BJ (cell line): ENCODE data around the gene RGS3. TPM values are rescaled to one million over a fixed set of nuclear protein-coding genes. Genes with fewer than 3 reads are reported as not detected.

Experiments
- CTCF ChIA-PET: fragments of 350-600 bp; formaldehyde crosslinking; extraction: SDS; loops from one replicate; lab custom pipeline; 2021; ENCODE audit warnings: antibody characterized with exemption, inconsistent platforms; lab: Yijun Ruan, JAX
- POLR2A ChIA-PET: fragments of 300-600 bp; sonication (Branson Sonifier 250); formaldehyde crosslinking; extraction: SDS; loops from one replicate; lab custom pipeline; 2021; ENCODE audit warnings: antibody characterized with exemption; lab: Charles Lee
- DNase-seq: peaks from one replicate; pipeline ENCODE4 v3.0.0-alpha.2; 2011; ENCODE audit warnings: low read depth
- H3K27me3 ChIP-seq: 2 replicates; pipeline ENCODE4 v1.6.0; 2011; ENCODE audit warnings: low read length; ENCODE audit not compliant: control insufficient read depth, insufficient read depth
- H3K36me3 ChIP-seq: 2 replicates; pipeline ENCODE4 v1.5.1; 2011; ENCODE audit warnings: low read length; ENCODE audit not compliant: control insufficient read depth, insufficient read depth
- H3K4me3 ChIP-seq: 2 replicates; pipeline ENCODE4 v1.5.1; 2011; ENCODE audit warnings: low read depth, mild to moderate bottlenecking, control low read depth, low read length
- polyA plus RNA-seq: library from polyadenylated mRNA; depleted of rRNA; stranded (reverse); fragments of >200 nt; gene quantifications from 2 replicates; pipeline ENCODE4 v1.2.3, GENCODE V29; 2011
- TF ChIP-seq, protein P1 (sequence below): IDR thresholded peaks from 2 replicates; pipeline ENCODE4 v1.5.1; 2011; ENCODE audit warnings: low read depth, mild to moderate bottlenecking, control low read depth, inconsistent platforms, low read length, moderate library complexity; ENCODE audit not compliant: insufficient read depth

RGS3 gene
- polyA plus RNA-seq, 1 experiment: 66.4 TPM

DNA sequence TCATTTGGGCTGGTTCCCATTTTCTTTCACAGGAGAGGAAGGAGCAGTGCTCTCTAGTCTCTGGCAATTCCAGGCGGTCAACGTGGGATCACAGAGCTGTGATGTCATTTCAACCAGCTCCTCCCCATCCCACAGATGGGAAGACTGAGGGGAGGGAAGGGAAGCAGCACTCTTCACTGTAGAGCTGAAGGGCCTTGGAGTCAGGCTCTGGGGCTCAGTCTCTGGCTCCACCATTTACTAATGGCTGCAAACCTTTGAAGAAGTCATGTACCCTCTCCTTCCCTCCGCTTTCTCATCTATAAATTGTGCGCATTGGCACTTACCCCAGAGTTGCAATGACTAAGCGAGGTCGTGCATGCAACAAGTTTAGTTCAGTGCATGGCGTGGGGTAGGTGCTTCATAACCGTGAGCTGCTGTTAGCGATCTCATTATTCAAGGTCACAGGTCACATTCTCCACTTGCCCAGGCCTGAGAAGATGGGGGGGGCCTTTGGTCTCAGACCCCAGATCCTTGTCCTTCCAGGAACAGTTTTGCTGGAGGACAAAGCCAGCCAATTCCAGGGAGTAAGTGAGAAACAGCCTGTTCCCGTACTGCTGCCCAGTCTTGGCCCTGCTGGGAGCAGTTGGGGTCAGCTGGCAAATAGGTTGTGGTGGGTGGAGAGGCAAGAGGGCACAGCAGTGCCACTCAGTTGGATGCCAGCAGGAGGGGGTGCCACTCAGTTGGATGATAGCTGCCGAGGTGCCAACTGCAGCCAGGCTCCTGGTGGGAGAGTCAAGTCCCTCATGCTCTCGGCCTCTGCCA is 136.7 kb downstream of the RGS3 start:
- ChIA-PET CTCF (interaction anchor here (0.6 to 23.9 kb wide), 6 partner anchors 9 to 154 kb away, joined by 3 to 1084 read pairs (median 6); no protein-coding TSS in a partner anchor), POLR2A (interaction anchor here (0.7 kb wide), 1 partner anchor 468 kb away, joined by 3 read pairs; no protein-coding TSS in a partner anchor)
- no peak for DNase-seq

DNA sequence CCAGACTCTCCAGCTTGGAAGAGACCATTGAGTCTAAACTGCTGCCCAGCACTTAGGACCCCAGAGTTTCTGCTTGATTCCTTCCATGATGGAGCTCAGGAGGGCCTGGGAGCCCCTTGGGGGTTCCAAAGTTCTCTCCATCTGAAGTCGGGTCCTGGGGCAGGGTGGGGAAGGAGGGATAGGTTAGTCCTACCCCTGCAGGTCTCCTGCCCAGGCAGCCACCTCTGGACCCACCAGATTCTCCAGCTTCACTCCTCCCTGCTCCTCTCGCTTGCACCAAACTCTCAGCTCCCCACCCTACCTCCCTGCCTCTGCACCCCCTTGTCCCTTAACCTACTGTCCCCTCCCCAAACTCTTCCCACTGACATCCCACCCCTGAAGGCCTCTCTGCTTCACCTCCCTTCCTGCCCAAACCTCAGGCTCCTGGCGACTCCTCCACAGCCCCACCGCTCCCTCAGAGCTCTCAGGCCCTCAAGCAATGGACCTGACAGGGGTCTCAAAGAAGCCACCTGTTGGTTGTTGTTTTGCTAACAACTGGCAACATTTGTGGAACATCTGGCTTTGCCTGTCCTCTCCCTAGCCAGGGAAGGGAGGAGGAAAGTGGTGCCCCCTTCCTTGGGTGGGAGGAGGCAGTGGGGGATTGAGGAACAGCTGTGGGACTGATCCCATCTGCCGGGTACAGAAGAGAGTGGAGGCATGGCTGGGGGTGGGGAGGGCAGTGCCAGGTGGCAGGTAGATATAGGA is 137.5 kb downstream of the RGS3 start:
- DNase-seq: no peak
- TF ChIP-seq, protein P1, sequence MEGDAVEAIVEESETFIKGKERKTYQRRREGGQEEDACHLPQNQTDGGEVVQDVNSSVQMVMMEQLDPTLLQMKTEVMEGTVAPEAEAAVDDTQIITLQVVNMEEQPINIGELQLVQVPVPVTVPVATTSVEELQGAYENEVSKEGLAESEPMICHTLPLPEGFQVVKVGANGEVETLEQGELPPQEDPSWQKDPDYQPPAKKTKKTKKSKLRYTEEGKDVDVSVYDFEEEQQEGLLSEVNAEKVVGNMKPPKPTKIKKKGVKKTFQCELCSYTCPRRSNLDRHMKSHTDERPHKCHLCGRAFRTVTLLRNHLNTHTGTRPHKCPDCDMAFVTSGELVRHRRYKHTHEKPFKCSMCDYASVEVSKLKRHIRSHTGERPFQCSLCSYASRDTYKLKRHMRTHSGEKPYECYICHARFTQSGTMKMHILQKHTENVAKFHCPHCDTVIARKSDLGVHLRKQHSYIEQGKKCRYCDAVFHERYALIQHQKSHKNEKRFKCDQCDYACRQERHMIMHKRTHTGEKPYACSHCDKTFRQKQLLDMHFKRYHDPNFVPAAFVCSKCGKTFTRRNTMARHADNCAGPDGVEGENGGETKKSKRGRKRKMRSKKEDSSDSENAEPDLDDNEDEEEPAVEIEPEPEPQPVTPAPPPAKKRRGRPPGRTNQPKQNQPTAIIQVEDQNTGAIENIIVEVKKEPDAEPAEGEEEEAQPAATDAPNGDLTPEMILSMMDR: no peak
- H3K36me3 ChIP-seq: peaks cover 14% of the 10 kb centered on the region
- no peaks in the 10 kb centered on the region for H3K27me3 ChIP-seq
- H3K4me3 ChIP-seq: no peak overlapping the region
- POLR2A ChIA-PET: no interaction called here
- CTCF ChIA-PET: interaction anchor here (0.9 to 23.9 kb wide), 6 partner anchors 7 to 155 kb away, joined by 4 to 1084 read pairs (median 8); no protein-coding TSS in a partner anchor

More for the DNA sequence above, 136.7 kb downstream of the RGS3 start:
- TF ChIP-seq, protein P1: no peak
- Histone ChIP-seq H3K4me3 (no peak overlapping the region), H3K36me3 (peaks cover 18% of the 10 kb centered on the region), H3K27me3 (no peaks in the 10 kb centered on the region)

DNA sequence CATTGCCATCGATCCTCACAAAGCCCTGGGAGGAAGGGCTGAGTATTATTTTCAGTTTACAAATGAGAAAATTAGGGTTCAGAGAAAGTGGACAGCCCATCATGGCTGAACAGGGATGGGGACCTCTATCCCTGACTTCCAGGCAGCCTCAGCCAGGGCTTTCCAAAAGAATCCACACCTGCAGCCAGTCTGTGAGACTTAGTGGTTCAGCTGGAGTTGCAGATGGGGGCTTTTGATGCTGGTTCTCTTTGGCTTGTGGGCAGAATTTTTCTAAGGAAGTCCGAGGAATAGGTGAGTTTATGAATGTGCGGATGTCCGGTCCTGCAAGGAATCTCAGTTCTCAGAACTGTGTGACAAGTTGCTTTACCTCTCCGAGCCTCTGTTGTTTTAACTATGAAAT is 138.1 kb downstream of the RGS3 start:
- no peak for DNase-seq
- no peaks in the 10 kb centered on the region for H3K27me3 ChIP-seq
- H3K4me3 ChIP-seq: no peak overlapping the region
- POLR2A ChIA-PET: no interaction called here
- H3K36me3 ChIP-seq: peaks cover 11% of the 10 kb centered on the region
- TF ChIP-seq, protein P1: no peak
- CTCF ChIA-PET: interaction anchor here (0.9 to 23.9 kb wide), 6 partner anchors 7 to 56 kb away, joined by 4 to 1084 read pairs (median 6); no protein-coding TSS in a partner anchor

DNA sequence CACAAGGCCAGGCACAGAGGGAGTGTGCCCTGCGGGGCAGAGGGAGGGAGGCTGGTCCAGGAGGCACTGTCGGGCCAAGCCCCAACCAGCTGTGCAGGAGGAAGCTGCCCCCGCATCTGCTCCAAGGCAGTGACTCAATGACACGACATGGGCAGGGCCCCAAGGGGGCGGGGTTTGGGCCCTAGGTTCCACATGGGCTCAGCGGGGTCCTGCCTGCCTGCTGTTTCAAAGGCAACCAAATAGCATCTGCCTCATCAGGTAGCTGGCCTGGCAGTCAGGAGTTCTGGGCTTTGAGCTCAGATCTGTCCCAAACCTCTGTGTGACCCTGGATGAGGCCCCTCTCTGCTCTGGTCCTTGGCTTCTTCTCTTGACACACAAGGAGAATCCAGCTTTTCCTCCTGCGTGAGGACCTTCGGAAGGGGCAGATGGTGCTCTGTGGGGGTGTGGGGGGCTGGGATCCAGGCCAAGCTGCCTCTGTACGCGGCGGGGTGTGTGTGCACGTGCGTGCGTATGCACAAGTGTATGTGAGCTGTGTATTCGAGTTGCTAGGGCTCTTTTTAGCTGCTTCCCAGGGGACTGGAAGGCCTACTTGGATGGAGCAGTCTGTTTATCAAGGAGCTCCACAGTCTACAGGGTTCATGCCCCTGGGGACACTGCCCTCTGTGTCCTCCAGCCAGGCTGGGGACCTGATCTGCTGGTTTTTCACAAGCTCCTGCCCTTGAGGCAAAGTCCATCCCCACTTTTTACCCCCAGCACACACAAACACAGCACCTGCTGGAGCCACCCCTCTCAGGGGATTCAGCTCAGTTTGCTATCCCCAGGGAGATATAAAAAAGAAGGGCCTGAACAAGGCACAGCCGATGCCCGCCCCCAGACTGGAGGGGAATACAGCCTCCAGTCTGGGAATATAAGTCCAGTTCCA is 138.9 kb downstream of the RGS3 start:
- TF ChIP-seq, protein P1: no peak

More for the DNA sequence above, 138.9 kb downstream of the RGS3 start:
- DNase-seq: no peak
- H3K27me3 ChIP-seq: no peaks in the 10 kb centered on the region
- CTCF ChIA-PET: interaction anchor here (1.2 to 23.9 kb wide), 7 partner anchors 7 to 55 kb away, joined by 3 to 1084 read pairs (median 6); no protein-coding TSS in a partner anchor
- no peak overlapping the region for H3K4me3 ChIP-seq
- peaks cover 4% of the 10 kb centered on the region for H3K36me3 ChIP-seq
- POLR2A ChIA-PET: no interaction called here
